SU-DHL-6 (cell line): ENCODE data around the gene CRYZ.

Source experiments
- H2AFZ ChIP-seq: fragments of 200-600 bp; sonication (generic); 2 replicates; pipeline ENCODE4 v1.6.1; 2014; ENCODE audit warnings: low read depth, mild to moderate bottlenecking, moderate library complexity, mixed read lengths, antibody characterized with exemption, low read length; ENCODE audit not compliant: severe bottlenecking
- H3F3A ChIP-seq: fragments of 200-600 bp; shearing (Covaris generic); 2 replicates; pipeline ENCODE4 v1.6.0; 2016; ENCODE audit warnings: antibody characterized with exemption, mild to moderate bottlenecking; ENCODE audit not compliant: insufficient read depth
- H3K27ac ChIP-seq: fragments of 200-600 bp; sonication (generic); 2 replicates; pipeline ENCODE4 v1.5.1; 2016; ENCODE audit warnings: low read depth, mild to moderate bottlenecking, low read length, moderate library complexity, mixed read lengths
- H3K27me3 ChIP-seq: fragments of 200-600 bp; sonication (generic), shearing (Covaris generic); 2 replicates; pipeline ENCODE4 v1.6.0; 2014; ENCODE audit warnings: mild to moderate bottlenecking, low read length
- H3K36me3 ChIP-seq: fragments of 200-600 bp; sonication (generic); 2 replicates; pipeline ENCODE4 v1.6.1; 2014; ENCODE audit warnings: mild to moderate bottlenecking, low read length, mixed read lengths
- H3K4me2 ChIP-seq: fragments of 300-600, 200-600 bp; shearing (Covaris generic), sonication (generic); 2 replicates; pipeline ENCODE4 v1.6.0; 2014; ENCODE audit warnings: low read length, low read depth, mild to moderate bottlenecking; ENCODE audit not compliant: poor library complexity, severe bottlenecking
- H3K4me3 ChIP-seq: fragments of 200-600 bp; sonication (generic); 2 replicates; pipeline ENCODE4 v1.5.1; 2014; ENCODE audit warnings: antibody characterized with exemption, low read length, mild to moderate bottlenecking, mixed read lengths; ENCODE audit not compliant: insufficient read depth, poor library complexity, severe bottlenecking
- H3K79me2 ChIP-seq: fragments of 200-600 bp; sonication (generic); 2 replicates; pipeline ENCODE4 v1.6.1; 2014; ENCODE audit warnings: mild to moderate bottlenecking, low read length, moderate library complexity; ENCODE audit not compliant: insufficient read depth
- H3K9ac ChIP-seq: fragments of 200-600 bp; sonication (generic); 2 replicates; pipeline ENCODE4 v1.7.0; 2014; ENCODE audit warnings: mild to moderate bottlenecking, low read length
- H3K9me2 ChIP-seq: fragments of 200-600 bp; sonication (generic); replicated peaks from 2 replicates; pipeline ENCODE4 v1.6.1; 2014; ENCODE audit warnings: low read length; ENCODE audit not compliant: insufficient read depth
- H3K9me3 ChIP-seq: fragments of 200-600 bp; sonication (generic); 2 replicates; pipeline ENCODE4 v1.6.1; 2014; ENCODE audit warnings: low read length, mixed read lengths; ENCODE audit not compliant: insufficient read depth
- H4K20me1 ChIP-seq: fragments of 200-600 bp; sonication (generic); 2 replicates; pipeline ENCODE4 v1.6.1; 2014; ENCODE audit warnings: low read depth, mild to moderate bottlenecking, antibody characterized with exemption, low read length, moderate library complexity, mixed read lengths
- EZH2phosphoT487 ChIP-seq: fragments of 200-600 bp; sonication (generic), shearing (Covaris generic); conservative IDR thresholded peaks from 2 replicates; pipeline ENCODE4 v1.6.1; 2018; ENCODE audit warnings: mild to moderate bottlenecking, antibody characterized with exemption, low read length, moderate library complexity, mixed read lengths
- TF ChIP-seq, protein P1 (sequence below): fragments of 200-600 bp; sonication (generic); IDR thresholded peaks from one replicate; pipeline ENCODE4 v1.5.1; 2017; ENCODE audit warnings: antibody characterized with exemption, mild to moderate bottlenecking, low read length, moderate library complexity; ENCODE audit not compliant: insufficient read depth, poor library complexity, severe bottlenecking

CRYZ gene

DNA sequence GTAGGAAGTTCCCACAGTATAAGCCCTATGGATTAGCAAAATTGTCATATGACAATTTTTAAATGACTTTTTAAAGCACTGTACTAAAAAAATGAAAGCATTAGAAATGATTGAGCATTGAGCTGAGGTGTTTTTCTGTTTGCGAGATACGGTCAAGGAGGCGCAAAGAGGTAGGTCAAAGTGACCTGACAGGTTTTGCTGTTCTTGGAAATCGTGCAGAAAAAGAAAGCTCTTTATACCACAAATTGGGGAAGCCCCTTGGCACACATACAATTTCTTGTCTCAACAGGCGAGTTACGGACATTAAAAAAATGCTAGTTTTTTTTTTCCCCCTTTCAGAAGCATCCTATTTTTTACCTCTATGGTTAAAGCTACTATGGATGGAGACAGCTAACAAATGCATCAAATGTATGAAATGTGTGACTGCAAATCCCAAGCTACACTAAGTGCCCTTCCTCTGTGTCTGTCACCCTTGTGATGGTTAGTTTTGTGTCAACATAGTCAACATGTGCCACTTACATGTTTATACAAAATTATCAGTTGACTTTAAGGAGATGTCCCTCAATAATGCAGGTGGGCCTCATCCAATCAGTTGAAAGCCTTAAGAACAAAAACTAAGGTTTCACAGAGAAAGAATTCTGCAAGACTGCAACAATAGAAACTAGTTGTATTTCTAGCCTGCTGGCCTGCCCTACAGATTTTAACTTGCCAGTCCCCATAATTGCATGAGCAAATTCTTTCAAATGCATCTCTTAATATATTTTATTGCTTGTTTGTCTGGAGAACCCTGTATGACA is 29.3 kb downstream of the CRYZ start:
- Histone ChIP-seq H3F3A (no peaks in the 10 kb centered on the region), H3K27ac (no peak overlapping the region), H3K79me2 (no peaks in the 10 kb centered on the region), H4K20me1 (no peaks in the 10 kb centered on the region), H3K4me2 (no peak overlapping the region), H3K27me3 (no peaks in the 10 kb centered on the region), H3K36me3 (peaks cover 22% of the 10 kb centered on the region; the same call in 1 of the 2 replicates), H3K9me3 (no peaks in the 10 kb centered on the region), H2AFZ (no peak overlapping the region), H3K9ac (no peak overlapping the region), H3K9me2 (no peaks in the 10 kb centered on the region), H3K4me3 (no peak overlapping the region)
- TF ChIP-seq, protein P1, sequence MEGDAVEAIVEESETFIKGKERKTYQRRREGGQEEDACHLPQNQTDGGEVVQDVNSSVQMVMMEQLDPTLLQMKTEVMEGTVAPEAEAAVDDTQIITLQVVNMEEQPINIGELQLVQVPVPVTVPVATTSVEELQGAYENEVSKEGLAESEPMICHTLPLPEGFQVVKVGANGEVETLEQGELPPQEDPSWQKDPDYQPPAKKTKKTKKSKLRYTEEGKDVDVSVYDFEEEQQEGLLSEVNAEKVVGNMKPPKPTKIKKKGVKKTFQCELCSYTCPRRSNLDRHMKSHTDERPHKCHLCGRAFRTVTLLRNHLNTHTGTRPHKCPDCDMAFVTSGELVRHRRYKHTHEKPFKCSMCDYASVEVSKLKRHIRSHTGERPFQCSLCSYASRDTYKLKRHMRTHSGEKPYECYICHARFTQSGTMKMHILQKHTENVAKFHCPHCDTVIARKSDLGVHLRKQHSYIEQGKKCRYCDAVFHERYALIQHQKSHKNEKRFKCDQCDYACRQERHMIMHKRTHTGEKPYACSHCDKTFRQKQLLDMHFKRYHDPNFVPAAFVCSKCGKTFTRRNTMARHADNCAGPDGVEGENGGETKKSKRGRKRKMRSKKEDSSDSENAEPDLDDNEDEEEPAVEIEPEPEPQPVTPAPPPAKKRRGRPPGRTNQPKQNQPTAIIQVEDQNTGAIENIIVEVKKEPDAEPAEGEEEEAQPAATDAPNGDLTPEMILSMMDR, result no peak
- no peak for TF ChIP-seq EZH2phosphoT487

DNA sequence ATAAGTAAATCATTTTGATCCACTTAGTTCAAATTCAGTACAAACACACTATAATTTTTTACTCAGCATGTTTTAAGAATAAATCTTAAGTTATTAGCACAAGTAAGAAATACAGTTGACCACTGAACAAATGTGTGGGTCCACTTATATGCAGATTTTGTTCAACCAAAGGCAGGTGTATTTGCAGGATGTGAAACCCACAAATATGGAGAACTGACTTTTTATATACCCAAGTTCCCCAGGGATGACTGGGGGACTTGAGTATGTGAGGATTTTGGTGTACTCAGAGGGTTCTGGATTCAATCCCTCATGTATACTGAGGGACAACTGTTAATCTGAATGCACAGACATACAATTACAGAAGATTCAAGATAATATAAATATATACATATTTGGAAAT is 33.5 kb downstream of the CRYZ start:
- no peak for TF ChIP-seq EZH2phosphoT487
- TF ChIP-seq, protein P1, result no peak
- Histone ChIP-seq H3K36me3 (0 out of 2 replicates have a peak, but pooled peaks cover 5% of the 10 kb centered on the region), H3K9me3 (no peaks in the 10 kb centered on the region), H3K9ac (no peak overlapping the region), H3K79me2 (no peaks in the 10 kb centered on the region), H3K4me2 (no peak overlapping the region), H2AFZ (no peak overlapping the region), H3K27ac (no peak overlapping the region), H3K4me3 (no peak overlapping the region), H3F3A (no peaks in the 10 kb centered on the region), H3K27me3 (no peaks in the 10 kb centered on the region), H4K20me1 (no peaks in the 10 kb centered on the region), H3K9me2 (no peaks in the 10 kb centered on the region)

DNA sequence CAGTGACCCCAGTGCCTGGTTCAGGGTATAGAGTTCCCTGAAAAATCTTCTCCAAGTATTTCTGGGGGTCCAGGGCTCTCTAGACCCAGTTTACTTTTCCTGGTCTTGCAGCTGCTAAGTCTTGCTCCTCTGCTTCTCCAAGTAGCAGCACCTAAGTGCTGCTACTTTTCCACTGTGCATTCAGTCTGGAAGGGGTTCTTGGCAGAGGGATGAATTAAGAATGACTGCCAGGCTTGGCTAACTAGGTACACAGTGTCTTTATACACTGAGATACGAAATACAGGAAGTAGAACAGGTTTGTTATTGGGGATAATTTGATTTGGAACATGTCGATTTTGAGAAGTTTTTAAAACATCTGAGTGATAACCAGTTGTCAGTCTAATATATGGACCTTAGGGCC is 35.0 kb downstream of the CRYZ start:
- H3K4me2 ChIP-seq, result no peak overlapping the region
- H3K36me3 ChIP-seq, result 0 out of 2 replicates have a peak, but pooled peaks cover 5% of the 10 kb centered on the region
- no peaks in the 10 kb centered on the region for H3K9me3 ChIP-seq
- H3K4me3 ChIP-seq, result no peak overlapping the region
- H2AFZ ChIP-seq, result no peak overlapping the region
- H3K9ac ChIP-seq, result no peak overlapping the region
- TF ChIP-seq EZH2phosphoT487, result no peak
- TF ChIP-seq, protein P1, result no peak
- no peaks in the 10 kb centered on the region for H3F3A ChIP-seq
- no peaks in the 10 kb centered on the region for H3K79me2 ChIP-seq
- H3K27ac ChIP-seq, result no peak overlapping the region
- H4K20me1 ChIP-seq, result no peaks in the 10 kb centered on the region
- no peaks in the 10 kb centered on the region for H3K9me2 ChIP-seq
- H3K27me3 ChIP-seq, result no peaks in the 10 kb centered on the region
